ENCODE results near the gene STK24.

The STK24 gene

GRCh38 chr13:98478189-98479129 is 98.4 kb downstream of the STK24 start:
- Histone ChIP-seq H3F3A (ENCODE audit: low read depth) (no peaks in the 10 kb centered on the region), H3K79me2 (ENCODE audit: insufficient read depth, low read length) (peaks cover 57% of the 10 kb centered on the region), H3K4me2 (ENCODE audit: low read depth, low read length, poor library complexity, severe bottlenecking) (peak overlapping the region; percentile 71), H3K4me3 (ENCODE audit: low read length, poor library complexity, severe bottlenecking) (peak overlapping the region; percentile 22), H3K4me1 (ENCODE audit: insufficient read depth, low read length, poor library complexity, severe bottlenecking) (peaks cover 31% of the 10 kb centered on the region), H3K27me3 (ENCODE audit: insufficient read depth, low read length, poor library complexity, severe bottlenecking) (no peaks in the 10 kb centered on the region), H2AFZ (ENCODE audit: low read length) (no peak overlapping the region), H4K20me1 (ENCODE audit: insufficient read depth, low read length, poor library complexity, severe bottlenecking) (peaks cover 68% of the 10 kb centered on the region), H3K9me2 (replicated peaks; ENCODE audit: low read depth, low read length) (no peaks in the 10 kb centered on the region), H3K36me3 (ENCODE audit: insufficient read depth, low read length) (peaks cover 31% of the 10 kb centered on the region), H3K9ac (ENCODE audit: low read depth, low read length, poor library complexity, severe bottlenecking) (no peak overlapping the region), H3K9me3 (ENCODE audit: insufficient read depth, low read depth, low read length) (no peaks in the 10 kb centered on the region)
- TF ChIP-seq EZH2phosphoT487 (IDR thresholded peaks at IDR 0.05; ENCODE audit: borderline replicate concordance): no peak
- TF ChIP-seq CTCF (conservative IDR thresholded peaks at IDR 0.05; ENCODE audit: low read length): no peak

GRCh38 chr13:98476538-98476966 is 100.4 kb downstream of the STK24 start:
- peaks cover 43% of the 10 kb centered on the region for H3K79me2 ChIP-seq (ENCODE audit: insufficient read depth, low read length)
- H3K27me3 ChIP-seq (ENCODE audit: insufficient read depth, low read length, poor library complexity, severe bottlenecking): no peaks in the 10 kb centered on the region
- no peak overlapping the region for H2AFZ ChIP-seq (ENCODE audit: low read length)
- H3K4me1 ChIP-seq (ENCODE audit: insufficient read depth, low read length, poor library complexity, severe bottlenecking): peaks cover 31% of the 10 kb centered on the region
- H3K9me2 ChIP-seq (replicated peaks; ENCODE audit: low read depth, low read length): no peaks in the 10 kb centered on the region
- peaks cover 56% of the 10 kb centered on the region for H4K20me1 ChIP-seq (ENCODE audit: insufficient read depth, low read length, poor library complexity, severe bottlenecking)
- H3K9me3 ChIP-seq (ENCODE audit: insufficient read depth, low read depth, low read length): no peaks in the 10 kb centered on the region
- H3K9ac ChIP-seq (ENCODE audit: low read depth, low read length, poor library complexity, severe bottlenecking): no peak overlapping the region
- no peaks in the 10 kb centered on the region for H3F3A ChIP-seq (ENCODE audit: low read depth)
- H3K36me3 ChIP-seq (ENCODE audit: insufficient read depth, low read length): peaks cover 44% of the 10 kb centered on the region
- peak overlapping the region; percentile 58 for H3K4me3 ChIP-seq (ENCODE audit: low read length, poor library complexity, severe bottlenecking)
- peak overlapping the region; percentile 71 for H3K4me2 ChIP-seq (ENCODE audit: low read depth, low read length, poor library complexity, severe bottlenecking)
- TF ChIP-seq CTCF (conservative IDR thresholded peaks at IDR 0.05; ENCODE audit: low read length) (no peak), EZH2phosphoT487 (IDR thresholded peaks at IDR 0.05; ENCODE audit: borderline replicate concordance) (no peak)

- Histone ChIP-seq H3K4me3 (ENCODE audit: low read length, poor library complexity, severe bottlenecking) (peak overlapping the region; percentile 54), H3F3A (ENCODE audit: low read depth) (no peaks in the 10 kb centered on the region), H3K9me3 (ENCODE audit: insufficient read depth, low read depth, low read length) (no peaks in the 10 kb centered on the region), H3K36me3 (ENCODE audit: insufficient read depth, low read length) (peaks cover 44% of the 10 kb centered on the region), H3K27me3 (ENCODE audit: insufficient read depth, low read length, poor library complexity, severe bottlenecking) (no peaks in the 10 kb centered on the region), H3K9me2 (replicated peaks; ENCODE audit: low read depth, low read length) (no peaks in the 10 kb centered on the region), H3K79me2 (ENCODE audit: insufficient read depth, low read length) (peaks cover 40% of the 10 kb centered on the region), H3K9ac (ENCODE audit: low read depth, low read length, poor library complexity, severe bottlenecking) (no peak overlapping the region), H3K4me2 (ENCODE audit: low read depth, low read length, poor library complexity, severe bottlenecking) (peak overlapping the region; percentile 71), H4K20me1 (ENCODE audit: insufficient read depth, low read length, poor library complexity, severe bottlenecking) (peaks cover 52% of the 10 kb centered on the region), H3K4me1 (ENCODE audit: insufficient read depth, low read length, poor library complexity, severe bottlenecking) (peaks cover 31% of the 10 kb centered on the region), H2AFZ (ENCODE audit: low read length) (no peak overlapping the region)
- TF ChIP-seq EZH2phosphoT487 (IDR thresholded peaks at IDR 0.05; ENCODE audit: borderline replicate concordance) (no peak), CTCF (conservative IDR thresholded peaks at IDR 0.05; ENCODE audit: low read length) (no peak)
Measured at GRCh38 chr13:98476106-98476505, 100.8 kb downstream of the STK24 start.

Measured in Loucy (cell line).